OCI-LY7 (cell line): ENCODE data around the gene EYS. TPM values are rescaled to one million over a fixed set of nuclear protein-coding genes. Genes with fewer than 3 reads are reported as not detected.

ENCODE experiments used
- BruUV-seq: library from RNA; stranded (reverse); fragments of 400-500 nt; replicated peaks from 2 replicates; lab custom pipeline; 2021; lab: Mats Ljungman, UMichigan
- CTCF ChIA-PET: fragments of 300-600 bp; sonication (Branson Sonifier 250); formaldehyde crosslinking; loops from one replicate; lab custom pipeline; 2022; ENCODE audit warnings: antibody characterized with exemption; ENCODE audit not compliant: unreplicated experiment; lab: Charles Lee
- POLR2A ChIA-PET: fragments of 300-600 bp; sonication (Branson Sonifier 250); formaldehyde crosslinking; loops from one replicate; lab custom pipeline; 2022; ENCODE audit warnings: antibody characterized with exemption; lab: Charles Lee
- DNase-seq: peaks from one replicate; pipeline ENCODE4 v3.0.0-alpha.2; 2015; ENCODE audit warnings: low spot score
- H2AFZ ChIP-seq: fragments of 200-600 bp; sonication (generic), shearing (Covaris generic); 2 replicates; pipeline ENCODE4 v1.6.1; 2014; ENCODE audit warnings: mild to moderate bottlenecking, antibody characterized with exemption, low read length, moderate library complexity
- H3K27ac ChIP-seq: fragments of 200-600 bp; sonication (generic); 2 replicates; pipeline ENCODE4 v1.5.1; 2014; ENCODE audit warnings: mixed run types, low read depth, mild to moderate bottlenecking, moderate library complexity, low read length, inconsistent platforms; ENCODE audit not compliant: poor library complexity, severe bottlenecking
- H3K36me3 ChIP-seq: fragments of 200-600 bp; sonication (generic); 2 replicates; pipeline ENCODE4 v1.6.1; 2014; ENCODE audit warnings: mild to moderate bottlenecking, antibody characterized with exemption, low read length, moderate library complexity, mixed read lengths; ENCODE audit not compliant: insufficient read depth
- H3K4me1 ChIP-seq: fragments of 200-600 bp; sonication (generic); 2 replicates; pipeline ENCODE4 v1.5.1; 2014; ENCODE audit warnings: mild to moderate bottlenecking, low read length; ENCODE audit not compliant: insufficient read depth, poor library complexity, severe bottlenecking
- H3K4me2 ChIP-seq: fragments of 200-600 bp; sonication (generic); 2 replicates; pipeline ENCODE4 v1.6.1; 2014; ENCODE audit warnings: mild to moderate bottlenecking, low read length
- H3K4me3 ChIP-seq: fragments of 200-600 bp; sonication (generic); 2 replicates; pipeline ENCODE4 v1.5.1; 2014; ENCODE audit warnings: mild to moderate bottlenecking, low read depth, low read length; ENCODE audit not compliant: poor library complexity, severe bottlenecking
- H3K79me2 ChIP-seq: fragments of 200-600 bp; sonication (generic); 2 replicates; pipeline ENCODE4 v1.6.1; 2016; ENCODE audit warnings: low read depth, mild to moderate bottlenecking, low read length, moderate library complexity, mixed read lengths; ENCODE audit not compliant: insufficient read depth
- H3K9me2 ChIP-seq: fragments of 200-600 bp; sonication (generic); 2 replicates; pipeline ENCODE4 v1.6.1; 2016; ENCODE audit warnings: mild to moderate bottlenecking, low read length, mixed read lengths; ENCODE audit not compliant: insufficient read depth
- H3K9me3 ChIP-seq: fragments of 200-600 bp; sonication (generic); 2 replicates; pipeline ENCODE4 v1.6.1; 2014; ENCODE audit warnings: mild to moderate bottlenecking, mixed run types, low read length, mixed read lengths
- H4K20me1 ChIP-seq: fragments of 200-600 bp; sonication (generic); 2 replicates; pipeline ENCODE4 v1.6.1; 2014; ENCODE audit warnings: mild to moderate bottlenecking, antibody characterized with exemption, low read length, moderate library complexity, mixed read lengths; ENCODE audit not compliant: insufficient read depth
- EZH2phosphoT487 ChIP-seq: fragments of 200-600 bp; sonication (generic); IDR thresholded peaks from 2 replicates; pipeline ENCODE4 v1.6.1; 2018; ENCODE audit warnings: low read depth, borderline replicate concordance, mild to moderate bottlenecking, mixed run types, antibody characterized with exemption, low read length, moderate library complexity, mixed read lengths
- intact Hi-C: fragments of 100-400 bp; cut with micrococcal nuclease; formaldehyde crosslinking; loops from one replicate; pipeline ENCODE4 v1.10.0; 2022; ENCODE audit not compliant: unreplicated experiment
- total RNA-seq, 2 experiments: library from RNA; depleted of rRNA in 1 of 2; stranded (reverse); fragments of >200 nt in 1 of 2; shearing (Covaris generic) in 1 of 2; gene quantifications; 2 replicates each; pipeline ENCODE4 v1.2.3, GENCODE V29; 2014 to 2022
- TF ChIP-seq, protein P1 (sequence below): fragments of 200-600 bp; sonication (generic); conservative IDR thresholded peaks from 2 replicates; pipeline ENCODE4 v1.5.1; 2014; ENCODE audit warnings: mild to moderate bottlenecking, antibody characterized with exemption, low read length, moderate library complexity, mixed read lengths

EYS gene
- total RNA-seq, 2 experiments from 2014 or later: not detected

DNA sequence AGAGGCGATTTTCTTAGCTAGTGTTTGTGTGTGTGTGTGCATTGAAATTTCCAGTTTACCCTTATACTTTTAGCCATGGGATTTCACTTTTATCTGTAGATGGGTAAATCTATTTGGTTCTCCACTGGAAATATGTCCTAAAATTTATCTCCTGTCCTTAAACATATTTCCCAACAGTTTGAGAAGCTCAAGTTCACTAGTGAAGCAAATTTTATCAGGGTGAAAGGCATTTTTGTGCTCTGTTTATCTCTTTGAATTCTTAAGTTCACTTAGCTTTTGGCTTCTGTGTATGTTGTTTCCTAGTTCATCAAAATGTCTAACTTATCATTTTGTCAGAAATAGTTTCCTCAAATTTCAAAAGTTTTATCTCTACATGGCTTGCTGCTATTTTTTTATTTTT lies 1509.8 kb downstream of the EYS start:
- no peaks in the 10 kb centered on the region for H4K20me1 ChIP-seq
- H2AFZ ChIP-seq: no peak overlapping the region
- no peaks in the 10 kb centered on the region for H3K36me3 ChIP-seq
- no peak for DNase-seq
- H3K79me2 ChIP-seq: no peaks in the 10 kb centered on the region
- intact Hi-C loops: no loop called here
- no peaks in the 10 kb centered on the region for H3K9me2 ChIP-seq
- H3K9me3 ChIP-seq: no peaks in the 10 kb centered on the region
- ChIA-PET POLR2A (interaction anchor here (0.6 kb wide), 1 partner anchor 250 kb away, joined by 4 read pairs; no protein-coding TSS in a partner anchor), CTCF (no interaction called here)
- no peak overlapping the region for H3K27ac ChIP-seq
- no peak overlapping the region for H3K4me2 ChIP-seq
- BruUV-seq: no TSS peak
- no peak for TF ChIP-seq EZH2phosphoT487
- TF ChIP-seq, protein P1, sequence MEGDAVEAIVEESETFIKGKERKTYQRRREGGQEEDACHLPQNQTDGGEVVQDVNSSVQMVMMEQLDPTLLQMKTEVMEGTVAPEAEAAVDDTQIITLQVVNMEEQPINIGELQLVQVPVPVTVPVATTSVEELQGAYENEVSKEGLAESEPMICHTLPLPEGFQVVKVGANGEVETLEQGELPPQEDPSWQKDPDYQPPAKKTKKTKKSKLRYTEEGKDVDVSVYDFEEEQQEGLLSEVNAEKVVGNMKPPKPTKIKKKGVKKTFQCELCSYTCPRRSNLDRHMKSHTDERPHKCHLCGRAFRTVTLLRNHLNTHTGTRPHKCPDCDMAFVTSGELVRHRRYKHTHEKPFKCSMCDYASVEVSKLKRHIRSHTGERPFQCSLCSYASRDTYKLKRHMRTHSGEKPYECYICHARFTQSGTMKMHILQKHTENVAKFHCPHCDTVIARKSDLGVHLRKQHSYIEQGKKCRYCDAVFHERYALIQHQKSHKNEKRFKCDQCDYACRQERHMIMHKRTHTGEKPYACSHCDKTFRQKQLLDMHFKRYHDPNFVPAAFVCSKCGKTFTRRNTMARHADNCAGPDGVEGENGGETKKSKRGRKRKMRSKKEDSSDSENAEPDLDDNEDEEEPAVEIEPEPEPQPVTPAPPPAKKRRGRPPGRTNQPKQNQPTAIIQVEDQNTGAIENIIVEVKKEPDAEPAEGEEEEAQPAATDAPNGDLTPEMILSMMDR: no peak
- H3K4me3 ChIP-seq: no peak overlapping the region
- H3K4me1 ChIP-seq: no peaks in the 10 kb centered on the region

DNA sequence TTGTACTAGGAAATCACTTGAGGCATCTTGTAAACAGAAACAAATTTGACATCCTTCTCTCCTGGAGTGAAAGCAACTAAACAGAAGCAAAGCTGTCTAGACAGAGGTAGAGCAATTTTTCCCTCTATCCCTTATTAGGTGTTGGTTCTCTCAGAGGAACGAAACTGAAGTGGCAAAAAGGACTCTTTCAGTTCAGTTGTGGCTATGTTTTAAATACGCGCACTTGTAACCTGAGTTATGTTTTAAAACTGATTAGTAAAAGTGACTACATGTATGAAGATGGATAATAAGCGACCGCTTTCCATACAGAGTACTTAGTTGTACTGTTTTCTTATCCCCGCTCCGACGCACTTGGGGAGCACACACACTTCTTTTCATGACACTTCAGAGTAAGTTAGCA lies 1520.4 kb downstream of the EYS start:
- no peak overlapping the region for H3K4me3 ChIP-seq
- no peaks in the 10 kb centered on the region for H4K20me1 ChIP-seq
- no peak for DNase-seq
- intact Hi-C loops: no loop called here
- POLR2A ChIA-PET: no interaction called here
- H3K36me3 ChIP-seq: no peaks in the 10 kb centered on the region
- no peak overlapping the region for H3K4me2 ChIP-seq
- BruUV-seq: no TSS peak
- H3K9me3 ChIP-seq: no peaks in the 10 kb centered on the region
- TF ChIP-seq, protein P1: no peak
- TF ChIP-seq EZH2phosphoT487: no peak
- H3K27ac ChIP-seq: no peak overlapping the region
- H3K4me1 ChIP-seq: no peaks in the 10 kb centered on the region
- H2AFZ ChIP-seq: no peak overlapping the region
- no peaks in the 10 kb centered on the region for H3K9me2 ChIP-seq
- no peaks in the 10 kb centered on the region for H3K79me2 ChIP-seq
- CTCF ChIA-PET: no interaction called here

DNA sequence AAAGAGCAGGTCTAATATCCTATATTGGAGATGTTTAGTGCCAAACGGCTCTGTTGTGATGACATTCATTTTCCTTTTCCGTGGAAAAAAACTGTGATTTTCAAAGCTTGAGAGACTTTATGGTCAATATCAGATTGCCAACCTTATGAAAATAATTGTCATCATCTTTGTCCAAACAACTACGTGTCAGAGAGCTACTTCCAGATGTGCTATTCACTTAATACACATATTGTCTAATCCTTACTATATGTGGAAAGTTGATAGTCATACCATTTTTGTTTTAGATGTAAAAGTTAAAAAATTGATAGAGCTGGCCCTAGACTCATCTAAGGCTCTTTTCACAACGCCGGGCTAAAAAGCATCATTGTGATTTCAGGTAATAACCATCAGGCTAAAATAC lies 1521.4 kb downstream of the EYS start:
- Histone ChIP-seq H3K4me1 (no peaks in the 10 kb centered on the region), H3K4me2 (no peak overlapping the region), H4K20me1 (no peaks in the 10 kb centered on the region), H2AFZ (no peak overlapping the region), H3K4me3 (no peak overlapping the region), H3K27ac (no peak overlapping the region), H3K9me2 (no peaks in the 10 kb centered on the region), H3K79me2 (no peaks in the 10 kb centered on the region), H3K9me3 (no peaks in the 10 kb centered on the region), H3K36me3 (no peaks in the 10 kb centered on the region)
- no peak for DNase-seq
- CTCF ChIA-PET: no interaction called here
- TF ChIP-seq EZH2phosphoT487: no peak
- TF ChIP-seq, protein P1: no peak
- BruUV-seq: no TSS peak
- POLR2A ChIA-PET: no interaction called here
- intact Hi-C loops: no loop called here
